Cardiac muscle cell (in vitro differentiated cells and primary cell): ENCODE results near the gene RNASE13. TPM values are rescaled to one million over a fixed set of nuclear protein-coding genes. Genes with fewer than 3 reads are reported as not detected.

Source experiments
- polyA plus RNA-seq: library from polyadenylated mRNA; unstranded; fragments of >200 nt; fragmentation: Nextera tagmentation; extraction: Ambion mirVana; gene quantifications from 2 replicates; pipeline ENCODE4 v1.2.1, GENCODE V29; 2016
- total RNA-seq: library from RNA; depleted of rRNA; stranded (reverse); fragments of >200 nt; gene quantifications from 2 replicates; pipeline ENCODE4 v1.2.3, GENCODE V29; 2016

Gene RNASE13
- total and polyA plus RNA-seq, 2 experiments from 2014 or later = not detected

Other genes with a start within 250 kb of the RNASE13 start
- gene RNASE1, start 232.0 kb downstream of the RNASE13 start, total RNA-seq = 1.3 and 3.6 TPM in 2 replicates
- 2.5 and 5.7 TPM in 2 replicates for gene RNASE1, start 232.0 kb downstream of the RNASE13 start, polyA plus RNA-seq
- gene RNASE3, start 143.4 kb downstream of the RNASE13 start, total RNA-seq = not detected in 2 replicates
- not detected in 2 replicates for gene RNASE3, start 143.4 kb downstream of the RNASE13 start, polyA plus RNA-seq
- gene RNASE2, start 79.3 kb downstream of the RNASE13 start, total RNA-seq = not detected in 2 replicates
- gene RNASE2, start 79.3 kb downstream of the RNASE13 start, polyA plus RNA-seq = not detected in 2 replicates
- 152 and 172 TPM in 2 replicates for gene METTL17, start 44.8 kb downstream of the RNASE13 start, total RNA-seq
- gene METTL17, start 44.8 kb downstream of the RNASE13 start, polyA plus RNA-seq = 122 and 127 TPM in 2 replicates
- gene SLC39A2, start 35.5 kb downstream of the RNASE13 start, total RNA-seq = 0.14 TPM in 1 of 2 replicates, not detected in the other
- not detected in 2 replicates for gene SLC39A2, start 35.5 kb downstream of the RNASE13 start, polyA plus RNA-seq
- 218 and 234 TPM in 2 replicates for gene NDRG2, start 9.7 kb downstream of the RNASE13 start, total RNA-seq
- 386 and 423 TPM in 2 replicates for gene NDRG2, start 9.7 kb downstream of the RNASE13 start, polyA plus RNA-seq
- gene TPPP2, start 4.6 kb downstream of the RNASE13 start, total RNA-seq = 0.92 TPM in 1 of 2 replicates, not detected in the other
- 0.39 and 1.9 TPM in 2 replicates for gene TPPP2, start 4.6 kb downstream of the RNASE13 start, polyA plus RNA-seq
- not detected in 2 replicates for gene RNASE7, start 7.6 kb upstream of the RNASE13 start, total RNA-seq
- not detected in 2 replicates for gene RNASE7, start 7.6 kb upstream of the RNASE13 start, polyA plus RNA-seq
- not detected in 2 replicates for gene RNASE8, start 23.0 kb upstream of the RNASE13 start, total RNA-seq
- gene RNASE8, start 23.0 kb upstream of the RNASE13 start, polyA plus RNA-seq = not detected in 2 replicates
- gene ARHGEF40, start 35.5 kb upstream of the RNASE13 start, total RNA-seq = 32.9 and 41.7 TPM in 2 replicates
- gene ARHGEF40, start 35.5 kb upstream of the RNASE13 start, polyA plus RNA-seq = 26.4 and 31.6 TPM in 2 replicates
- gene ZNF219, start 63.8 kb upstream of the RNASE13 start, total RNA-seq = 143 and 154 TPM in 2 replicates
- 49.5 and 77.0 TPM in 2 replicates for gene ZNF219, start 63.8 kb upstream of the RNASE13 start, polyA plus RNA-seq
- gene TMEM253, start 66.3 kb upstream of the RNASE13 start, total RNA-seq = 0.46 and 1.2 TPM in 2 replicates
- gene TMEM253, start 66.3 kb upstream of the RNASE13 start, polyA plus RNA-seq = 1.3 and 2.4 TPM in 2 replicates
- gene OR5AU1, start 121.3 kb upstream of the RNASE13 start, total RNA-seq = not detected in 2 replicates
- not detected in 2 replicates for gene OR5AU1, start 121.3 kb upstream of the RNASE13 start, polyA plus RNA-seq
- gene HNRNPC, start 234.6 kb upstream of the RNASE13 start, total RNA-seq = 564 and 928 TPM in 2 replicates
- gene HNRNPC, start 234.6 kb upstream of the RNASE13 start, polyA plus RNA-seq = 650 and 986 TPM in 2 replicates
- gene RPGRIP1, start 245.3 kb upstream of the RNASE13 start, total RNA-seq = 0.14 TPM in 1 of 2 replicates, not detected in the other
- gene RPGRIP1, start 245.3 kb upstream of the RNASE13 start, polyA plus RNA-seq = 0.31 TPM in 1 of 2 replicates, not detected in the other